Activated T-cell treated with anti-CD3 and anti-CD28 coated beads for 4 hours (primary cell): ENCODE measurements around the gene SEMA5A.
A peak's percentile ranks its signal among the peaks of the same experiment; 100 is the strongest.

Source experiments
- DNase-seq: peaks from one replicate; pipeline ENCODE4 v3.0.0-alpha.2; 2020

Gene SEMA5A

GRCh38 chr5:9545136-9545991 lies 511 bp downstream of the SEMA5A start:
- no peak for DNase-seq

DNA sequence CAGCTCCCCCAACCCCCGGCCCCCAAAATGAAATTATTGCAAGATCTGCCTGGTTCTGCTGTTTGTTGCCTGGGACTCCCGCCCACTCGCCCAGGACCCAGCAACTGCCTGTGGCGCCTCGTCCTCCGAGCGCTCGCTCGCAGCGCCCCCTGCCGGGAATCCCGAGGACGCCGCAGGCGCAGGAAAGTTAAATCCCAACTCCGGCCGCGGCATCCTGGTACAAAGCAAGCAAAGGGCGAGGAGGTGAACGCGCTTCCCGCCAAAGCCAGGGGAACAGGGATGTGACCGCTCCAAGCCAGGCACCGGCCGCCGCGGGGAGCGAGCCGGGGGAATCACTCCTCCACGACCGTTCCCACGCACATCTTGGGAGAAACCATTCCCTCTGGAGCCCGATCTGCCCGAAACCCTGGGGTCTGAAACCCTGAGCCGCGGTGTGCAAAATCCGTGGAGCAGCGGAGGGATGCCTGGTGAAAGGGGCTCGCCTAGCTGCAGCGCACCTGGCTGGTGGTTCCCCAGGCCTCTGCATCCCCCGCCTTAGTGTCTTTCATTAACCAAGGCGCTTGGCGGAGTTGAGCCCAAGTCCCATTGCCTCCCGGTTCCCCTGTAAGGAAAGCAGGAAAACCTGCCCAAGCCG lies 1.3 kb downstream of the SEMA5A start:
- peak; percentile 14 for DNase-seq

DNA sequence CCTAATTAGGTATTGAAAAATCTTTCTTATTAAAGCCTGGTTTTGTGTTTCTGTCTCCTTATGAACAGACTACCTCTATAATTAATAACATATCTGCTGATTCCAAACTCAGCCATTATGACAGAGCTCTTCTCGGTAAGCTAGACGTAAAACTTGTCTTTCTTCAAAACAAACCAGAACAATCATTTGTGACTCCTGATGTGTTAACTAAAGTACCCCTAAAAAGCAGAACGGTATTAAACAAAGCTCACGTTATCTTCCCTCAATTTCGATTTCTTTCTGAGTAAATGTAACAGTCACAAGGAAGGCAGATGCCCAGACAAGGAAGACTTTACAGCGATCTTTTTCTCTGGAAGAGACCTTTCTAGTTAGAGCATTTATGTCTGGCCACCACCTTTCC lies 1.8 kb downstream of the SEMA5A start:
- no peak for DNase-seq

- DNase-seq, result no peak
Observed at GRCh38 chr5:9543311-9543920, 2.5 kb downstream of the SEMA5A start.

DNA sequence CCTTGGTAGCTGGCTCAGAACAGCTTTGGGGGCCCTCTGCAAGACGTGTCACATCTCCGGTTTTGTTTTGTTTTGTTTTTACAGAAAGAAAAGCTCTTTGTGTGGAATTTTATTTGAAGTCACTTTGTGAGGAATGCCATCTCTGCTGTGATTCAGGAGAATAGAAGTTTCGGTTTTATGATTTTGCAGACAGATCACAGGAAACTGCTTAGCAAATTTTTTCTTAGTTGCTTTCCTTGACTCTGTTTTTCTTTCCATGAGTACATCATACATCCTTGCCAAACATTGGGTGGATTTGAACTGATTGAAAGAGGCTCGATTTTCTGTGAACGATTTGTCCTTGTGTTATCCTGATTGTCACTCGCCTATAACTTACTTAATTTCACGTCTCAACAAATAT lies 5.1 kb downstream of the SEMA5A start:
- no peak for DNase-seq

GRCh38 chr5:9538504-9538903 lies 7.4 kb downstream of the SEMA5A start:
- DNase-seq, result no peak

DNA sequence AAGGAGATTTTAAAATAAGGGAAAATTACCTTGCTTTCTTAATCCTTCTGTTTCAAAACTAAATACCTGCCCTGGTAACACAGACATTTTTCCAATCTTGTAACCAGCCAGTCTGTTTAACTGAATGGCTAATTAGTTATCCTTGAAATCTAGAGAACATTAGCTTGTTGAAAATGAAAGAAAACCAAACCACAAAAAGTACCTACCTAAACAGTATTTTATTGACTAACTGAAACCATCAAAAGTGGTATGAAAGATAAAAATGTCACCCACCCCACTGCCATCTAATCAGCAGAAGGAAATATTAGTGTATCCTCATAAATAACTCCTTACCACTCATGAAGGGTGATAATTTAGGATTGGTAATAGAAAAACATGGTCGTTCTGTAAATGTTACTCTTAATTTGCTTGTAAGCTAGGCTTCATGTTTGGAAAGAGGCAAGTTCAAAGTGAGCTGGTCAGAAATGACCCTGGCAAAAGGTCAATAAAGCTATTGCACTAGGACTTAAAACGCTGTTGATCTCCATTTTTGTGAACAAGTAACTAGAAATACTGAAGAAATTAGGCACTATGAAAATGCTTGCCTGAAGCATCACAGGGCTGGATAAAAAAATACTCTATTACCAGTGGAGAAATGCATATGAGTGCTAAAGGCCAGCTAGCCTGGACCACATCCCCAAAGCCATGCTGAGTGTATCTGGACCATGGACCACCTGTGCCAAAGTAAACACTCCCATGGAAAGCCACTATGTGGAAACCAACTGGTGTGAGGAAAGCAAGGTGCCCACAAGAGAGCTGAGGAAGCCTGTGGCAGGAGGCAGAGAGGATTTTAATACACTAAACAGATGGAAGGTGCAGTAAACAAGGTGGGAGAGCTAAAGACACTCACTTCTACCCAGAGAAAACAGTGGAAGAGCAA lies 8.4 kb downstream of the SEMA5A start:
- DNase-seq, result no peak

GRCh38 chr5:9536717-9537116 lies 9.2 kb downstream of the SEMA5A start:
- no peak for DNase-seq

- DNase-seq, result no peak
Observed at GRCh38 chr5:9534881-9535517, 10.9 kb downstream of the SEMA5A start.

GRCh38 chr5:9533562-9534364 lies 12.1 kb downstream of the SEMA5A start:
- no peak for DNase-seq

- DNase-seq, result no peak
Observed at GRCh38 chr5:9533096-9533495, 12.8 kb downstream of the SEMA5A start.

DNA sequence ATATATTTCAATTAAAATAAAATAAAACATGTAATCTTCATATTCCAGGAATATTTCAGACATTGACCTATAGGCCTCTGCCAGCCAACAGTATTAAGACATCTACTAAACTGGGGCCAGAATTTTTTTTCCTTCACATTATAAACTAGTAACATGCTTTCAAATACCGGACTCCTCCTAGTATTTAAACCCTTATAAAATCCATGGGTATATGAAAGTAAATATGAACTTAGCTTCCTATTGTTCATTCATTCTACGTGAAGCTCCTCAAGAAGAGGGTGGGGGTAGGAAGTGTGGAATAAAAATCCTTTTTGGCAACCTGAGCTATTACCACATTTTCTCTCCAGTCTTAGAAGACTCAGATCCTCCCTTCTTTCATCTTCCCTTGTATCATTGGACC lies 16.4 kb downstream of the SEMA5A start:
- DNase-seq, result no peak

DNA sequence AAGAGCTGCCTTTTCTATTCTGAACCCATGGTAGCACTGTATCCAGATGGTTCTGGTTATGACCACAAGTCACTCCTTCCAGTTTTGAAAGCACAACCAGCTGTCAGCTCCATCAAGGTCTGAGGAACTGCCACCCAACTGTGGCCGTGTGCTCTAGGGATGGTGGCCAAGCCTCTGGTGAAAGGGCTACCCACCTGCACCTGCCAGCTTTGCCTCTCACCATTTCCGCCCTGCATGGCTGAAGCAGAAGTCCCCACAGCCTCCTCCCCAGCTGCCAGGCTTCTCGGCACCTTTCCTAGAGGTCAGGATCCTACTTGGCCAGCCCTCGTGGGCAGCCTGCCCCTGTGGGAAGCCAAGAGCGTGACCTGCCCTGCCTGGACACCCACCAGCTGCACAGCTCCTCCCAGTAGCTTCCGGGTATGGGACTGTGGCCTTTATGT lies 16.8 kb downstream of the SEMA5A start:
- no peak for DNase-seq

- DNase-seq, result no peak
Observed at GRCh38 chr5:9524941-9525340, 20.9 kb downstream of the SEMA5A start.

DNA sequence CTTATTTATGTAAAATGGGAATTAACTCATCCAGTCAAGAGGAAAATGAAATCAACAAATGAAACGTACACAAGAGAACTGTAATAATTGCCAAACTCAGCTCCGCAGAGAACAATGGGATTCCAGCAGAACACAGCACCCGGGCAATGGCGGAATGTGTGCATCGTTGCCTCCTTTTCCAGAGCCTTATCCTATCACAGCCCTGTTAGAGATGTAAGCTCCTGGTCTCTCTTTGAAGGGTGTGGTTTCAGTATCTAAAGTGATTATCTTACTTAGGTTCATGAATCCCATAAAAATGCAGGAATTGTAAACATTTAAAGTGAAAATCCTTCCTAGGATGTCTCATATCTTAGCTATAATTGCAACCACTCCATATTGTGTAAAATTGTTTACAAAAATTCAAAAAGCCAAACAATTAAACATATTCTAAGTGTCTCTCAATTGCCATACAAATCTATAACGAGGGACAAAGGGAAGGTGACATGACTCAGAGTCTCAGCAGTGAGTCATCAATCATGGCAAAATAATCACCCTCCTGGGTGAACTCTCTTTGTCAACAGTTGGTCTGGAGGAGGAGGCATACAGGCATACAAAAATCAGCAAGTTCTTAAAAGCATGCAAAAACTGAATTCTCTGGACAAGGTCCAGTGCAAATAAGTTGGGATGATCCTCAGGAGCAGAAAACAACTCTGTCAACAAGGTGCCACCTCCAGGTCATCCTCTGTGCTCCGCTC lies 22.6 kb downstream of the SEMA5A start:
- no peak for DNase-seq

DNA sequence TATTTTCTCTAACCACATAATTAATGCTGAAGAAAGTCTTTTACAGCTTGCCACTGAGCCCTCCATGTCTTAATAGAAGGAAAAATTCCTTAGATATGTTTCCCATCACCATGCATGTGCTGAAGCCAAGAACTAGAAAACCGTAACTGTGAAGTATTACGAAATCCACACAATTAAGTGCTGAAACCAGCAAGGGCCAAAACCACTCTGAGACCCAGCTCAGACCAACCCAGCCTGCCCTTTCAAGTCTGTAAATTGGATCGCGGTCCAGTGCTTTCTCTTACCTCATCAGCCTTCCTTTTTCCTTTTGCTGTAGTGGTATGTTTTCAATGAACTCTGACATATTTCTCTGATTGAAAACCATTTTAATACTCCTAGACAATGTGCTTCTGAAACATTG lies 26.3 kb downstream of the SEMA5A start:
- DNase-seq, result no peak

DNA sequence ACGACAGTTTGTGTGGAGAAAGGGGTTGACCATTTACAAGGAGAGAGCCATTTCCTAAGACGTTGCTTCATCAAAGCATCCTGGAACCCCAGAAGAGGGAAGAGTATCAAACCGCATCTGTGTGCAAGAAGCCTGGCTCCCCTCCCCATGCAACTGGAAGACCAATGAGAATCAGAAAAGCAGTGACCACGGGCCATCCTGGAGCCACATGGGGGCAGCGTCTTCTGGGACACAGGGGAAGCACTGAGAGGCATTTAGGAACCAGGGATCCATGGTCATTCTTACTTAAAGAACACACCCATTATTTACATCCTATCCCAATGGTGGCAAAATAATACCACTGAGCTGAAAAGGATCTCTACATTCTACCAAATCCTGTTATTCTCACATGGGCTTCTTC lies 29.3 kb downstream of the SEMA5A start:
- DNase-seq, result no peak

DNA sequence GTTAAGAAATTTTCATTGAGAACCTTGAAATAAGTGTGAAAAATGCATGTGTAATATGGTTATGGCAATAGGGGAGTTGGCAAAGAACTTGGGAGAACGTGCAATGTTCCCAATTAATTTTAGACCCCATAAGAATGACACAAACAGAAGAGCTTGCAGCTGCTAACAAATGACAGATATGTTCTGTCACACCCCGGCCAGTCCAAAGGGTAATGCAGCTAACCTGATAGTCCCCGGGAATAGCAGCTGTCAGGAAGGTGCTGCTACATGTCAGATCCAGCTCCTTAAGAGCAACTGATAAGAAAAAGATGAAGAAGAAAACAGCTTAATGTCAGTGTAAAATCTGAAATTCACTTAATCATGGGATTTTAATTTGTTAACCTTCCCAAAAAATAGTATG lies 30.4 kb downstream of the SEMA5A start:
- DNase-seq, result no peak

- DNase-seq, result no peak
Observed at GRCh38 chr5:9514968-9515367, 30.9 kb downstream of the SEMA5A start.

- DNase-seq, result no peak
Observed at GRCh38 chr5:9513827-9514226, 32.0 kb downstream of the SEMA5A start.

- DNase-seq, result no peak
Observed at GRCh38 chr5:9512457-9512856, 33.4 kb downstream of the SEMA5A start.
